ENCODE data around the gene CDH4. TPM values are rescaled to one million over a fixed set of nuclear protein-coding genes. Genes with fewer than 3 reads are reported as not detected.

Gene CDH4
- total and polyA plus RNA-seq, 2 of the 4 experiments (the other 2 are of a cell fraction), result 1.6 to 3.5 TPM

GRCh38 chr20:61762167-61762710 is 510.2 kb downstream of the CDH4 start:
- no peak overlapping the region for H2AK9ac ChIP-seq (replicated peaks; ENCODE audit: low read depth, low read length, poor library complexity)
- H2BK5ac ChIP-seq (ENCODE audit: low read depth, low read length, poor library complexity, severe bottlenecking), result no peak overlapping the region
- H3K9me1 ChIP-seq (ENCODE audit: insufficient read depth, low read length), result no peaks in the 10 kb centered on the region
- H3K56ac ChIP-seq (ENCODE audit: extremely low read depth, insufficient read depth, low read length), result no peak overlapping the region
- peaks cover 2% of the 10 kb centered on the region; the same call in 1 of the 2 replicates for H3K27me3 ChIP-seq (ENCODE audit: control insufficient read depth, insufficient read depth, low read length)
- TF ChIP-seq SMC3 (IDR thresholded peaks at IDR 0.05; ENCODE audit: low read depth, low read length), result no peak
- TF ChIP-seq RFX5 (IDR thresholded peaks at IDR 0.05; ENCODE audit: low read depth, low read length), result no peak
- TF ChIP-seq MAZ (IDR thresholded peaks at IDR 0.05; ENCODE audit: borderline replicate concordance, low read depth, low read length), result no peak
- TF ChIP-seq RAD21 (IDR thresholded peaks at IDR 0.05; ENCODE audit: low read length), result no peak
- TF ChIP-seq ELK1 (IDR thresholded peaks at IDR 0.05; ENCODE audit: borderline replicate concordance, low read depth, low read length), result no peak
- ChIA-PET POLR2A (ENCODE audit: unreplicated experiment) (no interaction called here), CTCF (no interaction called here)
- dilution Hi-C loops (cut with HindIII; ENCODE audit: low sequenced_read_pairs, unreplicated experiment), result no loop called here
- H3K27ac ChIP-seq (ENCODE audit: insufficient read depth, low read length), result no peak overlapping the region
- no peak overlapping the region for H3K4ac ChIP-seq (ENCODE audit: low read depth, low read length)
- ATAC-seq (ENCODE audit: low read depth) (no peak), DNase-seq (no peak)
- no peak overlapping the region for H3K14ac ChIP-seq (replicated peaks; ENCODE audit: low read depth, low read length)
- no peaks in the 10 kb centered on the region for H3K4me1 ChIP-seq (ENCODE audit: control insufficient read depth, insufficient read depth, low read length)
- in situ Hi-C loops (cut with MboI; ENCODE audit: low sequenced_read_pairs), result no loop called here
- H2AK5ac ChIP-seq (ENCODE audit: low read depth, low read length), result no peak overlapping the region
- no peaks in the 10 kb centered on the region for H3K79me1 ChIP-seq (ENCODE audit: low read depth in 1 of 2, low read length in 2 of 2)
- no peaks in the 10 kb centered on the region for H3K36me3 ChIP-seq (ENCODE audit: control insufficient read depth, insufficient read depth, low read length)
- H3K18ac ChIP-seq (ENCODE audit: low read depth, low read length), result no peak overlapping the region
- no peak overlapping the region for H2BK20ac ChIP-seq (ENCODE audit: low read depth, low read length)
- no peaks in the 10 kb centered on the region for H3K9me3 ChIP-seq (ENCODE audit: control insufficient read depth, insufficient read depth, low read length)
- H4K91ac ChIP-seq (ENCODE audit: insufficient read depth, low read depth, low read length), result no peak overlapping the region
- no TSS peak for BruUV-seq (replicated peaks)
- 29% methylated on average over 1 of the region's 7 CpGs; no CpG with 5 or more reads in 1 of the 2 experiments for WGBS, 2 experiments (ENCODE audit: extremely low coverage in 2 of 2, insufficient read length in 1 of 2)
- H2BK120ac ChIP-seq (ENCODE audit: low read depth, low read length), result no peak overlapping the region
- H2BK15ac ChIP-seq (ENCODE audit: low read depth, low read length), result no peak overlapping the region
- no peak overlapping the region for H3K9ac ChIP-seq (ENCODE audit: low read depth, low read length)
- intact Hi-C loops (cut with micrococcal nuclease), result no loop called here
- no peak overlapping the region for H3K23ac ChIP-seq (ENCODE audit: low read depth, low read length)
- no peak overlapping the region for H3K4me3 ChIP-seq (ENCODE audit: insufficient read depth, low read depth, low read length)
- no peak overlapping the region for H3K4me2 ChIP-seq (ENCODE audit: low read depth, low read length)
- no peak overlapping the region for H4K8ac ChIP-seq (ENCODE audit: low read depth in 2 of 2, low read length in 2 of 2)
- H4K20me1 ChIP-seq (ENCODE audit: insufficient read depth, low read length), result no peaks in the 10 kb centered on the region
- no peak overlapping the region for H2AFZ ChIP-seq (replicated peaks; ENCODE audit: low read length, poor library complexity)
- no peak overlapping the region for H4K5ac ChIP-seq (ENCODE audit: low read depth, low read length)

All from IMR-90 (cell line).